HFF-Myc (cell line): ENCODE measurements around the gene POFUT2.

Experiments
- DNase-seq: peaks from one replicate; pipeline ENCODE4 v3.0.0-alpha.2; 2011; ENCODE audit warnings: low read depth; ENCODE audit errors: extremely low read depth
- H3K4me3 ChIP-seq: replicated peaks from 2 replicates; pipeline ENCODE4 v1.5.1; 2011; ENCODE audit warnings: low read depth, mild to moderate bottlenecking, control low read depth, low read length
- CTCF ChIP-seq: IDR thresholded peaks from 2 replicates; pipeline ENCODE4 v1.5.1; 2012; ENCODE audit warnings: mild to moderate bottlenecking, low read depth, low read length, control low read depth; ENCODE audit errors: missing control alignments

The POFUT2 gene

GRCh38 chr21:45270306-45270821, 17.3 kb downstream of the POFUT2 start:
- peak; percentile 25 for TF ChIP-seq CTCF
- no peak for DNase-seq
- no peak overlapping the region for H3K4me3 ChIP-seq

- DNase-seq = no peak
- no peak for TF ChIP-seq CTCF
- H3K4me3 ChIP-seq = no peak overlapping the region
Measured at GRCh38 chr21:45269861-45270260, 17.8 kb downstream of the POFUT2 start.

GRCh38 chr21:45267390-45267760, 20.3 kb downstream of the POFUT2 start:
- DNase-seq = no peak

GRCh38 chr21:45266518-45267389, 20.9 kb downstream of the POFUT2 start:
- H3K4me3 ChIP-seq = no peak overlapping the region
- no peak for TF ChIP-seq CTCF
- no peak for DNase-seq

More at GRCh38 chr21:45267390-45267760, 20.3 kb downstream of the POFUT2 start:
- H3K4me3 ChIP-seq = no peak overlapping the region
- no peak for TF ChIP-seq CTCF

GRCh38 chr21:45265721-45266517, 21.8 kb downstream of the POFUT2 start:
- TF ChIP-seq CTCF = no peak
- DNase-seq = no peak
- no peak overlapping the region for H3K4me3 ChIP-seq

- no peak for TF ChIP-seq CTCF
- H3K4me3 ChIP-seq = no peak overlapping the region
- DNase-seq = no peak
Measured at GRCh38 chr21:45264912-45265515, 22.7 kb downstream of the POFUT2 start.
